ENCODE results near the gene TIMM50. TPM values are rescaled to one million over a fixed set of nuclear protein-coding genes. Genes with fewer than 3 reads are reported as not detected.
A peak's percentile ranks its signal among the peaks of the same experiment; 100 is the strongest.

Gene TIMM50
- total RNA-seq, 4 donors from 2014 or later: 35.0 to 41.9 (median 37.1) TPM

GRCh38 chr19:39539165-39539517 is 58.5 kb downstream of the TIMM50 start:
- H3K4me3 ChIP-seq (ENCODE audit: low read depth, poor library complexity, severe bottlenecking): peak overlapping the region; percentile 72
- intact Hi-C loops (cut with DNase I; ENCODE audit: low total_unique reads): loop anchor here (10.0 kb wide), 1 partner anchor 94 kb away; the partner anchor contains the start of gene SUPT5H
- no peak for TF ChIP-seq POLR2A (IDR thresholded peaks at IDR 0.05)
- TF ChIP-seq CTCF (IDR thresholded peaks at IDR 0.05): no peak
- no peak for DNase-seq (ENCODE audit: low spot score in 2 of 2)
- 3 to 4% methylated on average over 10 of the region's 10 CpGs for WGBS, 2 donors

DNA sequence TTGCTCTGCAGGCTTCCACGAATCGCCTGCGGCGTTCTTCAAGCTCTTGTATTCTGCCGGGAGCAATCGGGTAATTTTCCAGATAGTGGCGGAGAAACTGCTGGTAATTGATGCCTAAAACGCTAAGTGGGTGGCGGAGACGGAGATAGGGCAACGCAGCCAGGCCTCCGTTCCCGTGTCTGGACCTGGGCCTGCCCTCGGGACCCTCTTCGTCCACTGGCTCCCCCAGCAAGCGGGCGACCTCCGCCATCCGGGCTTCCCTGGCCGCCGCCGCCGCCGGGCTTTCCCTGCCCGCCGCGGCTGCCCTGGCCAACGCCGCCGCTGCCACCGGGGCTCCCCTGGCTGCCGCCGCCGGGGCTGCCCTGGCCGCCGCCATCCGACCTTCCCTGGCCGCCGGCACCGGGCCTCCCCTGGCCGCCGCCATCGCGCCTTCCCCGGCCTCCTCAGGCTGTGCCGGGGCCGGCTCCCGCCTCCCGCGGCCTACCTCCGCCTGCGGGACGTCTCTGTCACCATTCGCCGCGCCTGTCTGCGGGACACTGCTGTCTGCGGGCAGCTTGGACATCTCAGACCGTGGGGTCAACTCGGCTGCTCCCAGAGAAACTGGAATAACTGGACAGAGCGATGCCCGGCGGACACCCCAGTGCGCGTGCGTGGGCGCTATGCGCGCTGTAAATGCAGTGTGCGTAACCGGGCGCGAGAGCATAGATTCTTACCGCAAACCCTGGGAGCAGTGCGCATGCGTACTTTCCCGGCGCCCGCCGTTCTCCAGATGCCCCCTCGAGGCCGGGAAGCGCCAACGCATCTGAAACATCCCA is 59.1 kb downstream of the TIMM50 start, which contains the start of gene EID2:
EID2 (minus strand) TSS at position 644 of the 815 bp plus-strand sequence; CDS start at position 562, 82 bp downstream.
- peak within 1 kb of the TSS; percentile 72 for H3K4me3 ChIP-seq (ENCODE audit: low read depth, poor library complexity, severe bottlenecking)
- TF ChIP-seq POLR2A (IDR thresholded peaks at IDR 0.05) (peak in 1 of 2 donors; percentile 7), CTCF (IDR thresholded peaks at IDR 0.05) (peak in 1 of 3 donors; percentile 64)
- intact Hi-C loops (cut with DNase I; ENCODE audit: low total_unique reads): loop anchor here (10.0 kb wide), 1 partner anchor 95 kb away; the partner anchor contains the start of gene SUPT5H
- DNase-seq (ENCODE audit: low spot score in 2 of 2): peak; percentile 91 to 99
- WGBS, 2 donors: 0% methylated on average over 44 to 61 of the region's 84 CpGs

GRCh38 chr19:39540333-39540673 is 59.7 kb downstream of the TIMM50 start:
- no peak overlapping the region for H3K4me3 ChIP-seq (ENCODE audit: low read depth, poor library complexity, severe bottlenecking)
- no peak for DNase-seq (ENCODE audit: low spot score in 2 of 2)
- TF ChIP-seq CTCF (IDR thresholded peaks at IDR 0.05) (no peak), POLR2A (IDR thresholded peaks at IDR 0.05) (no peak)
- 4 to 7% methylated on average over 10 of the region's 10 CpGs for WGBS, 2 donors
- intact Hi-C loops (cut with DNase I; ENCODE audit: low total_unique reads): no loop called here

Other genes starting within 250 kb of the TIMM50 start
- not detected for gene IFNL3, start 235.8 kb upstream of the TIMM50 start, total RNA-seq
- gene IFNL4, start 232.0 kb upstream of the TIMM50 start, total RNA-seq: not detected
- not detected for gene IFNL2, start 212.4 kb upstream of the TIMM50 start, total RNA-seq
- gene IFNL1, start 184.4 kb upstream of the TIMM50 start, total RNA-seq: not detected
- gene LRFN1, start 160.0 kb upstream of the TIMM50 start, total RNA-seq: 1 to 10 TPM in 2 of 4 donors, under 1 TPM in 2; 0.46 to 3.5 (median 1.5) TPM
- 10 to 100 TPM in 2 of 4 donors, 1 to 10 TPM in 1, under 1 TPM in 1; 0.72 to 12.6 (median 8.8) TPM for gene GMFG, start 144.8 kb upstream of the TIMM50 start, total RNA-seq
- 100 to 1,000 TPM; 102 to 132 (median 118) TPM for gene SAMD4B, start 138.4 kb upstream of the TIMM50 start, total RNA-seq
- gene PAF1, start 89.7 kb upstream of the TIMM50 start, total RNA-seq: 10 to 100 TPM; 22.4 to 48.0 (median 36.3) TPM
- gene MED29, start 89.5 kb upstream of the TIMM50 start, total RNA-seq: 10 to 100 TPM; 30.3 to 35.8 (median 33.3) TPM
- 100 to 1,000 TPM; 170 to 536 (median 280) TPM for gene ZFP36, start 74.0 kb upstream of the TIMM50 start, total RNA-seq
- 1 to 10 TPM; 3.0 to 6.4 (median 4.3) TPM for gene PLEKHG2, start 68.2 kb upstream of the TIMM50 start, total RNA-seq
- 1,000 to 10,000 TPM; 1,726 to 3,026 (median 2,088) TPM for gene RPS16, start 44.9 kb upstream of the TIMM50 start, total RNA-seq
- 100 to 1,000 TPM in 1 of 4 donors, 10 to 100 TPM in 3; 70.0 to 102 (median 77.3) TPM for gene SUPT5H, start 35.3 kb upstream of the TIMM50 start, total RNA-seq
- under 1 TPM in 1 of 4 donors, not detected in 3; 0.10 TPM for gene DLL3, start 18.1 kb downstream of the TIMM50 start, total RNA-seq
- not detected for gene SELENOV, start 34.3 kb downstream of the TIMM50 start, total RNA-seq
- 1 to 10 TPM in 2 of 4 donors, under 1 TPM in 2; 0.56 to 1.5 (median 1.0) TPM for gene EID2B, start 52.0 kb downstream of the TIMM50 start, total RNA-seq
- 10 to 100 TPM; 12.4 to 19.0 (median 14.3) TPM for gene EID2, start 59.3 kb downstream of the TIMM50 start, total RNA-seq
- gene LGALS13, start 121.7 kb downstream of the TIMM50 start, total RNA-seq: not detected
- gene LGALS16, start 175.1 kb downstream of the TIMM50 start, total RNA-seq: not detected
- not detected for gene LGALS14, start 223.6 kb downstream of the TIMM50 start, total RNA-seq

Measured in lower leg skin (tissue), 4 donors.